ENCODE results near the gene TAF5L.

TAF5L gene

GRCh38 chr1:229640455-229640854 is 14.5 kb upstream of the TAF5L start:
- Histone ChIP-seq H3K79me2 (ENCODE audit: insufficient read depth, low read length) (peaks cover 20% of the 10 kb centered on the region; the same call in 1 of the 2 replicates), H3F3A (ENCODE audit: low read depth) (no peaks in the 10 kb centered on the region), H2AFZ (ENCODE audit: low read length) (no peak overlapping the region), H3K4me3 (ENCODE audit: low read length, poor library complexity, severe bottlenecking) (no peak overlapping the region), H3K36me3 (ENCODE audit: insufficient read depth, low read length) (peaks cover 58% of the 10 kb centered on the region), H4K20me1 (ENCODE audit: insufficient read depth, low read length, poor library complexity, severe bottlenecking) (no peaks in the 10 kb centered on the region), H3K9ac (ENCODE audit: low read depth, low read length, poor library complexity, severe bottlenecking) (no peak overlapping the region), H3K27me3 (ENCODE audit: insufficient read depth, low read length, poor library complexity, severe bottlenecking) (no peaks in the 10 kb centered on the region), H3K9me3 (ENCODE audit: insufficient read depth, low read depth, low read length) (no peaks in the 10 kb centered on the region), H3K4me1 (ENCODE audit: insufficient read depth, low read length, poor library complexity, severe bottlenecking) (no peaks in the 10 kb centered on the region), H3K9me2 (replicated peaks; ENCODE audit: low read depth, low read length) (no peaks in the 10 kb centered on the region), H3K4me2 (ENCODE audit: low read depth, low read length, poor library complexity, severe bottlenecking) (no peak overlapping the region)
- no peak for TF ChIP-seq CTCF (conservative IDR thresholded peaks at IDR 0.05; ENCODE audit: low read length)
- no peak for TF ChIP-seq EZH2phosphoT487 (IDR thresholded peaks at IDR 0.05; ENCODE audit: borderline replicate concordance)

GRCh38 chr1:229637746-229638145 is 11.8 kb upstream of the TAF5L start:
- Histone ChIP-seq H3K4me3 (ENCODE audit: low read length, poor library complexity, severe bottlenecking) (no peak overlapping the region), H2AFZ (ENCODE audit: low read length) (no peak overlapping the region), H3K27me3 (ENCODE audit: insufficient read depth, low read length, poor library complexity, severe bottlenecking) (no peaks in the 10 kb centered on the region), H3K9me2 (replicated peaks; ENCODE audit: low read depth, low read length) (no peaks in the 10 kb centered on the region), H3F3A (ENCODE audit: low read depth) (no peaks in the 10 kb centered on the region), H3K9ac (ENCODE audit: low read depth, low read length, poor library complexity, severe bottlenecking) (no peak overlapping the region), H3K9me3 (ENCODE audit: insufficient read depth, low read depth, low read length) (no peaks in the 10 kb centered on the region), H3K79me2 (ENCODE audit: insufficient read depth, low read length) (peaks cover 24% of the 10 kb centered on the region; the same call in 1 of the 2 replicates), H3K4me2 (ENCODE audit: low read depth, low read length, poor library complexity, severe bottlenecking) (no peak overlapping the region), H4K20me1 (ENCODE audit: insufficient read depth, low read length, poor library complexity, severe bottlenecking) (peaks cover 5% of the 10 kb centered on the region), H3K4me1 (ENCODE audit: insufficient read depth, low read length, poor library complexity, severe bottlenecking) (no peaks in the 10 kb centered on the region), H3K36me3 (ENCODE audit: insufficient read depth, low read length) (peaks cover 46% of the 10 kb centered on the region; the same call in 1 of the 2 replicates)
- no peak for TF ChIP-seq CTCF (conservative IDR thresholded peaks at IDR 0.05; ENCODE audit: low read length)
- no peak for TF ChIP-seq EZH2phosphoT487 (IDR thresholded peaks at IDR 0.05; ENCODE audit: borderline replicate concordance)

GRCh38 chr1:229636042-229636441 is 10.1 kb upstream of the TAF5L start:
- H3K27me3 ChIP-seq (ENCODE audit: insufficient read depth, low read length, poor library complexity, severe bottlenecking), result no peaks in the 10 kb centered on the region
- H2AFZ ChIP-seq (ENCODE audit: low read length), result no peak overlapping the region
- peaks cover 31% of the 10 kb centered on the region for H3K79me2 ChIP-seq (ENCODE audit: insufficient read depth, low read length)
- H3K36me3 ChIP-seq (ENCODE audit: insufficient read depth, low read length), result peaks cover 51% of the 10 kb centered on the region; the same call in 1 of the 2 replicates
- no peak overlapping the region for H3K9ac ChIP-seq (ENCODE audit: low read depth, low read length, poor library complexity, severe bottlenecking)
- H3K4me3 ChIP-seq (ENCODE audit: low read length, poor library complexity, severe bottlenecking), result no peak overlapping the region
- H3K4me1 ChIP-seq (ENCODE audit: insufficient read depth, low read length, poor library complexity, severe bottlenecking), result peaks cover 6% of the 10 kb centered on the region
- no peaks in the 10 kb centered on the region for H3K9me2 ChIP-seq (replicated peaks; ENCODE audit: low read depth, low read length)
- H3K4me2 ChIP-seq (ENCODE audit: low read depth, low read length, poor library complexity, severe bottlenecking), result no peak overlapping the region
- no peaks in the 10 kb centered on the region for H3K9me3 ChIP-seq (ENCODE audit: insufficient read depth, low read depth, low read length)
- no peaks in the 10 kb centered on the region for H3F3A ChIP-seq (ENCODE audit: low read depth)
- peaks cover 12% of the 10 kb centered on the region for H4K20me1 ChIP-seq (ENCODE audit: insufficient read depth, low read length, poor library complexity, severe bottlenecking)
- TF ChIP-seq CTCF (conservative IDR thresholded peaks at IDR 0.05; ENCODE audit: low read length) (no peak), EZH2phosphoT487 (IDR thresholded peaks at IDR 0.05; ENCODE audit: borderline replicate concordance) (no peak)

Data from Loucy (cell line).